GM21576 (cell line): ENCODE results near the gene NAP1L4.
"Not testable (repeated sequence)": the region's sequence is repeated elsewhere in the genome, so short reads cannot be mapped to it uniquely, and the experiment has no call there.

Source experiments
- ATAC-seq: cut with Tn5 transposase; IDR thresholded peaks from one replicate; pipeline ENCODE4 v1.9.1; 2021; ENCODE audit warnings: mild to moderate bottlenecking, moderate library complexity; ENCODE audit not compliant: unreplicated experiment

The NAP1L4 gene

DNA sequence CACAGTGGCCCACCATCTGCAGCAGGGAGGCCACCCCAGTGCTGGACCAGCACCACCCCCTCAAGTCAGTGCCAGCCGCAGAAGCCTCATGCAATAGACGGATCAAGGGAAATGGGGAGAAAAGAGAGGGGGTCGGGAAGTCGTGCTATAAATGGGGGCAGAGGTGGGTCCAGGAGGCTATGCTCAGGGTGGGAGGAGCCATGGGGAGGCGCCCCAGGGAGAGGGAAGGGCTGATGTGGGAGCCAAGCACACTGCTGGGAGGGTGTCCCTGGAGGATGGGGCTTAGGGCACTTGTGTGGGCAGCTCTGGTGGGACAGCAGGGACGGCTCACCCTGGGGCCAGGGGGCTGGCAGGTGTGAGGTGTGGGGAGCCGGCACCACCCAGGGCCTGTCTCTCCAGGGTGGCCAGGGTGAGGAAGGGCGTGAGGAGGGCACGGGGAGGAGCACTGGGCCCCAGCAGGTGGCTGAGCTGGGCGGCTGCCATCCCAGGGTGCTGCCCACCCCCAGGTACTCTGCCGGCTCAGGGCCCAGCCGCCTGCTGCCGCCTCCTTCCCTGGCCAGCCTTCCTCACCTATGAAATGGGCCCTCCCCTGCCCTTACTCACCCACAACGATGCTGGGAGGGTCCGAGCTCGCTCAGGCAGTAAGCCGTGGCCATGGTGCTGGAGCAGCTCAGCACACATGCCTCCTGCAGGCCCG is 80.9 kb downstream of the NAP1L4 start:
- no peak for ATAC-seq

DNA sequence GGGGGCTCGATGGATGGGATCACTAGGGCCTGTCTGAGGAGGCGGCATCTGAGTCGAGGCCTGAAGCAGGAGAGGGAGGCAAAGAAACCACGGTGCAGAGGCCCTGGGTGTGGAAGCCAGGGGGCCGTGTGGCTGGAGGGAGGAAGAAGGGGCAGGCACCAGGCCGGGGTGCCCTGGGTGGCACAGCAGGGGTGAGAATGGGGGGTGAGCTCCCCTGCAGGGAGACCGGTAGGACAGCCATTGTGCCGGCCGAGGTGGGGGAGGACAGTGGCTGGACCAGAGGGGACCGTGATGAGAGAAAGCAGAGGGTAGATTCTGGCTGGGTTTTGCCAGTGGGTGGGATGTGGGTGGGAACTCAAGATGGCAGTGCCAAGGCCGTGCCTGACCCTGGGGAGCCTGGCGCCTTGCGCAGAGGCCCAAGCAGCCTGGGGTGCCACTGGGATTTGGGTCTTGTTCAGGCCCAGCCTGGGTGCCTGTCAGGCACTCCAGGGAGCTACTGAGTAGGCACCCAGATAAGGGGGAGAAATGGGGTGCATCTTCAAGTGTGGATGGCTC is 81.7 kb downstream of the NAP1L4 start:
- ATAC-seq: no peak

DNA sequence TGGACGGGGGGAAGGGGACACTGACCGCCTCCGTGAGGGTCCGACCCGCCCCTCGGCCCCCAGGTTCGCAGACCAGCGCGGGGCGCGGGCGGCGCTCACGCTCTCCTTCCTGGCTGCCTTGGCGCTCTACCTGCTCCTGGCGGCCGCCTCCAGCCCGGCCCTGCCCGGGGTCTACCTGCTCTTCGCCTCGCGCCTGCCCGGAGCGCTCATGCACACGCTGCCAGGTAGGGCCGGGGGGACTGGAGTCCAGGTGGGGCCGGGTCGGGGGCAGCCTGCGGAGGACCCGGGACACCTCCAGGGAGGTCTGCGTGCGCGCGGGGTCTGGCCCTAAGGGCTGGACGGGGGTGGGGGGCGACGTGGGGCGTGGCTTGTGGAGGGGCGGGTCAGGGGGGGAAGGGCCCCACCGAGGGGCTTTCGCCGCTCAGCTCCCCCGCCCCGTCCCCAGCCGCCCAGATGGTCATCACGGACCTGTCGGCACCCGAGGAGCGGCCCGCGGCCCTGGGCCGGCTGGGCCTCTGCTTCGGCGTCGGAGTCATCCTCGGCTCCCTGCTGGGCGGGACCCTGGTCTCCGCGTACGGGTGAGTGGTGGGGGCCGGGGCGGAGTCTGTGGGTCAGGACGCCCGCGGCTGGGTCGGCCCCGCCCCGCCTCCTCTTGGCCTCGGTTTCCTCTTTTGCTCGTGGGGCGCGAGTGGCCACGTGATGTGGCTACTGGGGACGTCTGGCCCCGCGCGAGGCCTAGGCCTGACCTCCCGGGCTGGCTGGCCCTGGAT is 82.8 kb downstream of the NAP1L4 start:
- no peak for ATAC-seq

DNA sequence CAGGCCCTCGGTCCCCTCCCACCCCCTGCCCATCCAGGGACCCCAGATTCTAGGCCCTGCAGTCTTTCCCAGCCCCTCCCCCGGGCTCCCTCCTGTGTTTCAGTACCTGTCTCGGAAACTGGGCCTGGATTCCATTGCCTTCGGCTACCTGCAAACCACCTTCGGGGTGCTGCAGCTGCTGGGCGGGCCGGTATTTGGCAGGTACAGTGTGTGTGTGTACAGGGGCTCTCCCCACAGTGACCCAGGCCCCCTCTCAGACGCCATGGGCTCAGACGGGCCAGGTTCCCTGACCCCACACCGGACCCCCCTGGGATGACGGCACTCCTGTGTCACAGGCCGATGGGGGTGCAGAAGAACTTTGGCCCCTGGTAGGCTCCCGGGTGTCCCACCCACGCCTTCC is 84.0 kb downstream of the NAP1L4 start:
- ATAC-seq: no peak

DNA sequence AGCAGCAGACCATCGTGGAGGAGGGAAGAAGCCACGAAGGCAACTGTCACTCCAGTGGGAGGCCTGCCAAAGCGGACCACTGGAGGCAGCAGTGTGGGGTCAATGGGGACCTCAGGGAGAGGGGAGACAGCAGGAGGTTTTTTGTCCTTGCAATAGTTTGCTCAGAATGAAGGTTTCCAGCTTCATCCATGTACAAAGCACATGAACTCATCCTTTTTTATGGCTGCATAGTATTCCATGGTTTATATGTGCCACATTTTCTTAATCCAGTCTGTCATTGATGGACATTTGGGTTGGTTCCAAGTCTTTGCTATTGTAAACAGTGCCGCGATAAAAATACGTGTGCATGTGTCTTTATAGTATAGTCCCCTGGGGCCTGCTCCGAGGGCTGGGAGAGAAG is 86.8 kb downstream of the NAP1L4 start:
- ATAC-seq: not testable (repeated sequence)

DNA sequence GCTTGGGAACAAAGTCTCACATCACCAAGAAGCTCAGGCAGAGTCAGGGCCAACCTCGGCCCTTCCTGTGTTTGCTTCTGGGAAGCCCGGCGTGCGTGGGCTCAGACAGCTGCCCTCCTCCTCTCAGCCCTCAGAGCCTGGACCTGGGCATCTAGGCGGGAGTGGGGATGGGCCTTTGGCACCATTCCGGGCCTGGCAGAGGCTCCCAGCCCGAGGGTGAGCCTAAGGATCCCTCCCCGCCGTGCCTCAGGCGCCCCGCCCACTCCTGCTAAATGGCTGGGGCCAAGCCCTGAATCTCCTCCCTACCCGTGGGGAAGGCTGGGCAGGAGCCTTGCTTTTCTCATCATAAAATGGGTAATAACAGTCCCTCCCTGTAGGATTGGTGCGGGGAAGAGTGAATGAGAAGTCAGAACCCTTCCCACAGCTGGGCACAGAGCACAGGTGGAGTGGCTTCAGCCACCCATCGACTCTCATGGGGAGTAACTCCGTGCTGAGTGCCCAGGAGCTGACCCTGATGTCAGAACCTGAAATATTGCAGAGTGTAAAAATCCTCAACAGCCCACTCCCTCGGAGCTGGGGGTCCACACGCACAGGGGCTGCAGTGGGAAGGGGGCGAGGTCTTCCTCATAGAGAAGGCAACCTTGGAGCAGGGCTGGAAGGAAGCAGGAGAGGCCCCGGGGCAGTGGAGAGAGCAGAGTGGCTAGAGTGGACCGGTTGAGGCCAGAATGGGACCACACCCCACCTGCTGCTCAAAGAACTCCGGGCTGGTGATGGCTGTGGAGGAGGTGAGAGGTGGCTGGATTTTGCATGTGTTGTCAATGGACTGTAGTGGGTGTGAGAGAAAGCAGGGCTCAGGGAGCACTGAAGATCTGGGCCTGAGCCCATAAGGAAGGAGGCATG is 87.7 kb downstream of the NAP1L4 start:
- no peak for ATAC-seq

DNA sequence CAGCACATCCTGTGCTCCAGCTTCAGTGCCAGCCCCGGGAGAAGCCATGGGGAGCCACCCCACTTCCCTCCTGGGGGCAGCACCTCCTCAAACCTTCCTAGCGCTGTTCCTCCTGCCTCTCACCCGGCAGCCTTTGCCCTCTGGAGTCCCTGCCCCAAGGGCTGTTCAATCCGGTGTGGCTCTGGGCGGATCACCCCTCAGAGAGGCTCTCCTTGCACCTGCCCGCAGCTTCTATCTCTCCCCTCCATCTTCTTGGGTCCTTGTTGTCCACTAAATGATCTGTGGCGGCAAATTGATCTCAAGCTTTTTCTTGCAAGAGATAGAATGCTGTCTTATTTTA is 88.5 kb downstream of the NAP1L4 start:
- no peak for ATAC-seq

DNA sequence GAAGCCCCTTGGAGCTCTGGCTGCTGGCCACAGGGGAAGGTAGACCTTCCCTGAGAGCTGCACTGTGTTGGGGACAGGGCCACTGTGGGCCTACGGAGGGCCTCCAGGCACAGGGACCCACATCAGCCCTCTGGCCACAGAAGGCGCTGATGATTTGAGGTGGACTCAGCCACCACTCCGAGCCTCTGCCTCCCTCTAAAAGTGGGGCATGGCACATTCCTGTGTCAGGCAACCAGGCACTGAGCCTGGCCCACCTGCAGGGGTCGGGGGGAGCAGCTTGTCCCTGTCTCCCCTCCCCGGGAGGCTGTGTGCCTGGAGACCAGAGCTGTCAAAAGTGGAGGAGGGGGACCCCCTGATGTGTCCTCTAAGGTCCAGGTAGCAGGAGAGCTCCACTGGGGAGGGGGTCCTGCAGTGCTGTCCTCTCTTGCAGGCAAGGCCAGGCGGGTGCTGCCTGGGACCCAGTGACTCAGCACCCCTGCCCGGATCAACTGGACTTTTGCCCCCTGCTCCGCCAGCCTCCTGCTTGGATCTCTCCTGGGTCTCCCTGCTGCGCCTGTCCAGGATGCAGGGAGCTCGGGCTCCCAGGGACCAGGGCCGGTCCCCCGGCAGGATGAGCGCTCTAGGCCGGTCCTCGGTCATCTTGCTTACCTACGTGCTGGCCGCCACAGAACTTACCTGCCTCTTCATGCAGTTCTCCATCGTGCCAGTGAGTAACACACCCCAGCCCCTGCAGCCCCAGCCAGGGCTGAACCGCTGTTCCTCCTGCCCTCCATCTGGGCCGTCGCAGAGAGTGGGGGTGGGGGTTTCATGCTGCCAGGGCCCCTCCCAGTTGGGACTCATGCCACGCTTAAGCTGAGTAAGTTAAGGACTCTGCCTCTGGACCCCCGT is 89.1 kb downstream of the NAP1L4 start:
- ATAC-seq: no peak

DNA sequence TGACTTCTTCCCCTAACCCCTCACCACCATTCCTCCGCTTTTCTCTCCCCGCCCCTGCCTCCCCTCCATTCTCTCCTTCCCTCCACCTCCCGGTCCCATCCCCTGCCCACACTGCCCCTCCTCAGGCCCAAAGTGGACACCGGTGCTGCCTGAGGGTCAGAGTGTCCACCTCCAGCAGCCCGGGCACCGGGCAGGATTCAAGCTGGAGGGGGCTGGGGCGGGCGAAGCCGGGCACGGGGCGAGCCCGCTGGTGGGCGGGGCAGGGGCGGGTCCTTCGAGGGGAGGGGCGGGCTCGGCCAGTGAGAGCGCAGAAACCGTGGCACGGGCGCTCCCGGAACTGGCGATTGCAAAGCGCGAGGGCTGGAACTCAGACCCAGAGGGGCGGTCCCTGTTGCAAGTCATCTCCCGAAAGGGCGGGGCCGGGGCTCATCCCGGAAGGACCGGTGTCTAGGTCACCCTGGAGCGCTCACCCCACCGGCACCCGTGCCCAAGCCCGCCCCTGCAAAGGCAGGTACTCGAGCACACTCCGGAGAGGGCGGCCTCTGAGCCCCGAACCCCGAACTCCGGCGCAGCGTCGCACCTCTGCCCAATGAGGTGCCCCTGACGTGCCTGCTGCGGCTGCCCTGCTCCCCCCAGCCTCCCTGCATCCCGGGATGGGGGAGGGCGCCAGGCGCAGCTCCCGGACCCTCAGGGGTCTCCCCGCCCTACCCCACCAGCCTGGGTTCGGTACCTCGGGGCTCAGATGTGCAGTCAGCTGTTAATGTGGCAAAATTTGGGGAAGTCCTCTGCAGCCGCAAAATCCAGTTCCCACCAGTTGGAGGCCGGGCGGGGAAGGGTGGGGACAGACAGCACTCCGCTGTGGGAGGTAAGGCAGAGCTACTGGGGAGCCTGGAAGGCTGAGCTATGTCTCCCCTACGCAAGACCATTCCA is 90.0 kb downstream of the NAP1L4 start:
- peak; percentile 88 for ATAC-seq

DNA sequence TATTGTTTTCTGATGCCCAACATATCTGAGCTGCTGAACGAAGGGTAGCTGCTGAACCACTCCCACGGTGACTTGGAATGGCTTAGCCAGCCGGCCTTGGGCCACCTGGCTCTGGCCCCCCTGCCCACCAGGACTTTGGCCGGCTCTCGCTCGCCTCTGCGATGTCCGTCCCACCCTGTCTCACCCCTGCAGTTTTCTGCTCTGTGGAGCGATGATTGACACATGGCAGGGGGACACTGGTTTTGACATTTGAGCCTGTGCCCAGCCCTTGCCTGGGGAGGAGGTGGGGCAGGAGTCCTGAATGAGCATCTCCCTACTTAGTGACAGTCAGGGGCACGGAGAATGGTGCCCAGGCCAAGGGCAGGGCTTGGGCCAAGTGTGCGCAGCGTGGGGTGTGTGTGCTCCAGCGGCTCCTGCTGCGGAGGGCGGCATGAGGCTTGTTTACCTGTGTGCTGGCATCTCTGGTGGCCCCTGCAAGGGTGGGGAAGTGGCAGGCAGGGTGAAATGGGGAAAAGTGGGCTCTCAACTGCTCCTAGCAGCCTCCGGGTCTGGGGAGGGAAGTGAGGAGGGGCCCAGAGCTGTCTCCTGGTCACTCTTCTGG is 90.8 kb downstream of the NAP1L4 start:
- no peak for ATAC-seq

DNA sequence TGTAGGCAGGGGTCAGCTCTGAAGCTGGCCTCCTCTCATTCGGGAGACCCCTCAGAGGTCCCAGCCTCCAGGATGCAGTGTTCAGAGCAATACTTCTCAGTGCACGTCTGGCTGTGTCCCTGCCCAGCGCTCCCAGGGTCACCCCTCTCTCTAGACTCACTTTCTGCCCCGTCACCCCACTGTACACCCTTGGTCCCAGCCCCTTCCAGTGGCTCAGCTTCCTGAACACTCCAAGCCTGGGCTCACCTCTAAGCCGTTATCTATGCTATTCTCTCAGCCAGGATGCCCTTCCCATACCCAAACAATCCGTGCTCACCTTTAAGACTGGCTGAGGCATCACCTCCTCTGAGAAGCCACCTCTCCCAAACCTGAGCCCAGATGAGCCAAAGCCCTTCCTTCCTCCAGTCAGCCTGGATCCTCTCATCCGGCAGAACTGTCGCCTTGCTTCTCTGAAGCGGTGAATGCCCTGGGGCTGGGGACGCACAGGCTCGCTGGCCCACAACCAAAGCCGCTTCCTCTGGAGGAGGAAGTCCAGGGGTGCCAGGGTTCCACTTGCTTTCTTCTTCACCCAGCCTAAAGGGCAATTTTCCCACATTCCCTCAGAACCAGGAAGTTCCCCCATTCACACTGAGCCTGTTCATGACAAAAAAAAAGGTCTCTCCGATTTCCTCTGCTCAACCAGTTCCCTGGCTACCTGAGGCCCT is 92.9 kb downstream of the NAP1L4 start:
- ATAC-seq: no peak

DNA sequence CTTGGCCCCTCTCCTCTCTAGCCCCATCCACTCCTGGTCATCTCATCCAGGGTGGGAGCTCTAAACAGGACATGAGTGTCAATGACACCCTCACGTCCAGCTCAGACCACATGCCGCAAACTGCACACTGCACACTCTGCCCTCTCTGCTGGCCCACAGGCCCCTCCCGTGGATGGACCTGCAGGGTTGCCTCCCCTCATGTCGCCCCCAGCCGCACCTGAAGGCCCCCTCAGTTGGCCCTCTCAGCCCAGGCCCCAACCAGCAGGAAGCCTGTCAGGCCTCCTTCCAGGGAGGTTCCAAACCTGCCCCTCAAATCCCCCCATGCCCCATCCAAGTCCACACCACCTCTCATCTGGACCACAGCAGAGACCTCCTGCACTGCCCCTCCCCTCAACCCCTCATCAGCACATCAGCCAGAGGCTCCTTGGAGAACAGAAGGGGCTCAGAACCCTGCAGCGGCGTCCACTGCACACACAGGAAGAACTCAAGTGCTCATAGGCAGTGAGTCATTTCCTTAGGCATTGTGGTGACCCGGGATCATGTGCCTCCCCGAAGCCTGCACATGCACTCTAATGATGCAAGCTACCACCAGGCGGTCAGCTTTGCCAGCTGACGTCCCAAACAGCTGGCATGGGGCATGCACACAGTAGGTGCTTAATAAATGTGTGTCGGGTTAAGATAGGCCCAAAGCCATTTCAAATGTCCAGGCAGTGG is 93.6 kb downstream of the NAP1L4 start:
- no peak for ATAC-seq

DNA sequence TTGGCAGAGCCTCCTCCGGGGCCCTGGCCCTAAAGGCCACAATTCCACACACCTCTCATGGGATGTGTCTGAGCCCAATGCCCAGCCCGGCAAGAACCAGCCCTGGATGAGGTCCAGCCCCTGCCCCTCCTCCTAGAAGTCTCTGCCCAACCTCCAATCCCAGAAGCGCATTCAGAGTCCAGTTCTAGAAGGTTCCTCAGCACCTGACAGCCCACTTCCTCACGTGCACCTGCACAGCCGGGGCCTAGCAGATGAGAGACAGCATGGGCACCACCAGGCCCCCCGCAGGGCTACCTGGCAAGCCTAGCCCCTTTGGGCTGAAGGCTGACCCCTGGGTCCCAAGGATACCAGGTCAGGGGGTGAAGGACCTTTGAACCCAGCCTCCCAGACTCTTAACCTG is 95.1 kb downstream of the NAP1L4 start:
- no peak for ATAC-seq

DNA sequence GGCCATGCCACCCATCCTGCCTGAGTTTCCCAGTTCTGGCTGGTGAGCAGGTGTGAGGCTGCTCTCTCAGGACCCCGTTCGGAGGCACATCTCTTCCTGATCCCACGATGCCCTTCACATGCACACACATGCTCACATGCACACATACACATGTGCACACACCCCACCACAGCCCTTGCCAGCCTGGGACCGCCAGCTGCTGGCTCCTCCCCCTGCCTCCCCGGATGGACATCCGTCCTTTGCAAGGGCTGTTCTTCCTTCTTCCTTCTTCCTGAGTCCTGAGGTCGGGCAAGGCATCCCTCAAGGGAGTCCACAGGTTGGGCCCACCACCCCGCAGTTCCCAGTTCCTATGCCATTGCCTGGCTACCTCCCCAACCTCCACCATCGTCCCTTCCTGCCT is 96.1 kb downstream of the NAP1L4 start:
- no peak for ATAC-seq
